Suppressor macrophage treated with lipopolysaccharide for 1 hour (primary cell): Measurements from ENCODE around the gene LMTK3.
"Not testable (repeated sequence)": the region's sequence is repeated elsewhere in the genome, so short reads cannot be mapped to it uniquely, and the experiment has no call there.

Experiments used
- DNase-seq, 3 donors: peaks; one replicate each; pipeline ENCODE4 v3.0.0-alpha.2; 2020 to 2022

Gene LMTK3

DNA sequence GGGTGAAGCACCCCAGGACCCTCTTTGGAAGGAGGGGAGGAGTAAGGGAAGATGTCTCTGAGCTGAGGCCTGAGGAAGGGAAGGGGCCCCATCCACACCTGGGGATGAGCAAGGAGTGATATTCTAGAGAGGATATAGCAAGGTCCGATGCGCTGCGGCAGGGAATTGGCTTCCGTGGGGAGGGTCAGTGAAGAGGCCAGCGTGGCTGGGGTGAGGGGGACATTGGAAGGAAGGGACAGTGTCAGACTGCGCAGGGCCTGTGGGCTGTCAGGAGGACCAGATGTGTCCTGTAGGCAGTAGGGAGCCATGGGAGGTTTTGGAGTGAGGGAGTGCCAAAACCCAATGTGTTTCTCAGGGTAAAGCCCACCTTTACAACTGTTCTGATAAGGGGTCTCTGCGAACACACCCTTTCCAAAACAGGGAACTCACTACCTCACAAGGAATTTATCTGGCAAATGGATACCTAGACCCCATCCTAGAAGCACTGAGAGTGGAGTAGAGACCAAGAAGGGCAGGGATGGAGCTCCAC lies 3.7 kb downstream of the LMTK3 start:
- DNase-seq = no peak

DNA sequence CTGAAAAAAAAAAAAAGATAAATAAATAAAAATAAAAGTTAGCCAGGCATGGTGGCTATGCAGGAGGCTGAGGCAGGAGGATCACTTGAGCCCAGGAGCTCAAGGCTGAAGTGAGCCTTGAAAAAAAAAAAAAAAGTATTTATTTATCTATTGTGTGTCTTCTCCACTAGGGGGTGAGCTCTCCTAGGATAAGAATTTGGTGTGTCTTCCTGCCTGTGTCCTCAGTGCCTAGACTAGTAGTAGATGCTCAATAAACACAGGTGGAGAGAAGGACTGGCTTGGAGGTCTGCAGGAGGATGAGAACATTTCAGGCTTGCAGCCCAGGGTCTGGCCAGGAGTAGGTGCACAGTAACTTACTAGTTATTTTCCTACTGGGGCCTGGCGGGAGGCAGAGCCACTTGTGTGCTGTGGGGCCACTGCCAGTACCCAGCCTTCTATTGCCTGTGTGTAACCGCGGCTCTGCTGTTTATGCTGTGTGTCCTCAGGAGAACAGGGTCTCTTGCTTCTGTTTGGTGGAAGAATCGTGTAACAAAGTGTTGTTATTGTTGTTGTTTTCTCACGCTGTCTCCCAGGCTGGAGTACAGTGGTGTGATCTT lies 5.4 kb downstream of the LMTK3 start:
- peak; percentile 60 to 77 (median 74) for DNase-seq

DNA sequence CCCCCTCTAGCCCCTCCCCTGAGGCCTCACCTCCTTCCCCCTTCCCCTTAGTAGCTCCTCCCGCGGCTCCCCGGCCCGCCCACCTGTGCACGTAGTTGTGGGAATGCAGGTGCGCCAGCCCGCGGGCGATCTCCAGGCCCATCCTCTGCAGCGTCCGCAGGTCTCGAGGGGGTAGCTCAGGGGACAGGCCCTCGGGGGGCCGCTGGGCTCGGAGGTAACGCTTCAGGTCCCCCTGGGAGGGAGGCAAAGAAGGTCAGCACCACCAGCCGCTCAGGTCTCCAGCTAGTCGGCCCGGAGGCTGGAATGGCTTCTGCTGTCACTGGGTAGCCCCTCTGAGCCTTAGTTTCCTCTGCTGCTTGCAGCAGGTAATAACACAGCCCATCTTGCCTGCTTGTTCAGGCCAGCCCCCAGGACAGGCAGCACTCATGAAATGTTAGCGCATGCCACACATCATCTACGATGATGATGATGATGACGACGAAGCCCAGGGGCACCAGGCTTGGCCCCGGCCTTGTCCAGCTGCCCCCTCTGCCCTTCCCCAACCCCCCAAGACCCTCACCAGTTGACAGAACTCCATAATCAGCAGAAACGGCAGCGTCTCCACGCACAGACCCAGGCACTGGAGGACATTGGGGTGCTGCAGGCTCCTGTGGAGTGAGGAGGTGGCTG lies 9.2 kb downstream of the LMTK3 start:
- DNase-seq = no peak

- peak; percentile 55 to 86 (median 59) for DNase-seq
These were observed 9.9 kb downstream of the LMTK3 start for GRCh38 chr19:48501494-48502349.

DNA sequence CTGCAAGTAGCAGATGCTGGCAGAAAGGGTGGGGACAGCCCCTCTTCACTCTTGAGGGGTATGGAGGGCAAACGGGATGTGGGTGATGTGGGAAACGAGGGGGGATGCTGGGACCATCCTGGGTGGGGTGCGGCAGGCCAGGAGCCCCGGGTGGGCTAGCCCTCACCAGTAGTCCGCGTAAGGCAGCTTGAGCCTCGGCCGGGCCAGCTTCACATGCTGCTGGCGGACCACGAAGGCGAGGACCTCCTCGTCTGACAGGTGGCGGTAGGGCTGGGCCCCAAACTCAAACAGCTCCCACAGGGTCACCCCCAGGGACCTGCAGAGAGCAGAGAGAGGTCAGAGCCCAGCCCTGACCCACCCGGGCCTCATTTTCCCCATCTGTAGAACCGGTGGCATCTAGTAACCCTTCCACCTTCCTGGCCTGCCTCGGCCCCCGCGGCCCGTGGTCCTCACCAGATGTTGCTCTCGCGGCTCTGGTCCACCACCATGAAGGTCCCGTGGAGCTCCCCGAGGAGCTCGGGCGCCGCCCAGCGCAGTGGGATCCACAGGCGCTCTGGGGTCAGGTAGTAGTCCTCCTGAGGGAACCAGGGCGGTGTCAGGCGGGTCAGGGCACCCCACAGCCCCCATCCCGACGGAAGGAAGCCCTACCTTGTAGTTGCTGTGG lies 10.7 kb downstream of the LMTK3 start:
- DNase-seq = no peak

DNA sequence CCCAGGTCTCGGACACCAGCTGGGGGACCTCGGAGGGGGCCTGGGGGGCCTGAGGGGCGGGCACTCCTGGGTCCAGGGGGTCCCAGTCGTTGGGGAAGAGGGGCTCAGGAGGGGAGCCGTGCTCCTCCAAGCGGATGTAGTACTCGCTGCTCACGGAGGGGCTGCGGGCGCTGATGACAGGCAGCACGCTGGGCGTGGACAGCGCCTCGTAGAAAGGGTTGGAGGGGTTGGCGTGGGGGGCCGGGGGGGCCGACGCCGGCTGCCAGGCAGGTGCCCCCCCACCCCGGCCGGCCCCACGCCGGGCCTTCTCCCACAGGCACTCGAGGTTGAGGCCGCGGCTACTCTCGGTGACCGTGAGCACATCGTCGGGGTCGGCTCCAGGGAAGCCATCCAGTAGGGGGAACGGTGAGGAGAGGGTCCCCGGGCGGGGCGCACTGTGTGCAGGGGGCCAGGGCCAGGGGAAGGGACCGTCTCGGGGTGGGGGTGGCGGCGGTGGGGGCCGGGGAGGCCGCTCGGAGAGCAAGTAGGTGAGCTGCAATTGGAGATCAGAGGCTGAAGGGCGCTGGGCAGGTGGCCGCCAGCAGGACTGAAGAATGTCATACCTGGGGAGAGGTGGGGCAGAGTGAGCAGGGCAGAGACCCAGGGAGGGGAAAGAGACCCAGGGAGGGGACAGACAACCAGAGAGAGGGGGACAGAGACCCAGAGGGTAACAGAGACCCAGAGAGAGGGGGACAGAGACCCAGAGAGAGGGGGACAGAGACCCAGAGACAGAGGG lies 12.1 kb downstream of the LMTK3 start:
- no peak for DNase-seq

GRCh38 chr19:48498595-48499311 lies 12.9 kb downstream of the LMTK3 start:
- no peak for DNase-seq

- no peak for DNase-seq
These were observed 13.7 kb downstream of the LMTK3 start for GRCh38 chr19:48497728-48498594.

- no peak for DNase-seq
These were observed 14.5 kb downstream of the LMTK3 start for GRCh38 chr19:48496959-48497727.

- DNase-seq = peak; percentile 60 to 67 (median 60)
These were observed 16.2 kb downstream of the LMTK3 start for GRCh38 chr19:48495396-48495795.

GRCh38 chr19:48493718-48494401 lies 17.8 kb downstream of the LMTK3 start:
- no peak for DNase-seq

DNA sequence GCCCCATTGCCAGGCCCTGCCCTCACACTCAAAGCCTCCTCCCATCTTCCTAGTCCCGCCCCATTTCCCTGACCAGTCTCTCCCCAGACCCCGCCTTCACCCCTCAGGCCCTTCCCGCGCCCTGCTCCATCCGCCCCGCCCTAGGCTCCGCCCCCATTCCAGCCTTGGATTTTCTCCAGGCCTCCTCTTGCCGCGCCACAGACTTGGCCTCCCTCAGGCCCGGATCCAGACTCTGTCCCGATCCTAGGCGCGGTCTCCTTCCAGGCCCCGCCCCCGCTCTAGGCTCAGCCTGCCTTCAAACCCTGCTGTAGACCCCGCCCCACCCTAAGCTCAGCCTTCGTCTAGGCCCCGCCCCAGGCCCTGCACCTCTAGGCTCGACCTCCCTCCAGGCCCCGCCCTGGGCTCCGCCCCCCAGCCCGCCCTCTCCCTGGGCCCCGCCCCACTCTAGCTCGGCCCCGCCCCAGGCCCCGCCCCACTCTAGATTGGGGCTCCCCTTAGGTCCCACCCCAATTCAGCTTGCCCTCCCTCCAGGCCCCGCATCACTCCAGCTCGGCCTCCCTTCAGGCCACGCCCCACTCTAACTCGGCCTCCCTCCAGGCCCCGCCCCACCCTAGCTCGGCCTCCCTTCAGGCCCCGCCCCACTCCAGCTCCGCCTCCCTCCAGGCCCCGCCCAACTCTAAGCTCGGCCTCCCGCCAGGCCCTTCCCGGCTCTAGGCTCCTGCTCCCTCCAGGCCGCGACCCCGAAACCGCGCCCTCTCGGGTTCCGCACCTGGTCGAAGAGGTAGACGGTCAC lies 18.5 kb downstream of the LMTK3 start:
- peak; percentile 96 to 99 (median 97) for DNase-seq

DNA sequence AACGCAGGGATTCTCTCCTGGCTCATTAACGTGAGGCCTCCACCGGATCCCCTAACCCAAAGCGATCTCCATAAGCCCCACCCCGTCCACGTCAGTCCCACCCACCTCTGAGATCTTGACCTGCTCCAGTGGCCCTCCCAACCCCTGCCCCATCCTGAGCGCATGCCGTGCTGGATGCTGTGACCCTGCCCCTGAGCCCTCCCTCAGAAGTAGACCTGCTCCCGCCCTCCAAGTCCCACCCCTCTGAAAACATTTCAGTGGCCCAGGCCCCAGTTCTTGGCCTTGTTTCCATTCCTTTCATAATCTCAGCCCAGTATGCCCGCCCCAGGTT lies 19.9 kb downstream of the LMTK3 start:
- no peak for DNase-seq

GRCh38 chr19:48490981-48491792 lies 20.4 kb downstream of the LMTK3 start:
- DNase-seq = peak in 2 of 3 donors; percentile 44 to 74

- DNase-seq = peak; percentile 76 to 88 (median 82)
These were observed 21.9 kb downstream of the LMTK3 start for GRCh38 chr19:48489608-48490216.

DNA sequence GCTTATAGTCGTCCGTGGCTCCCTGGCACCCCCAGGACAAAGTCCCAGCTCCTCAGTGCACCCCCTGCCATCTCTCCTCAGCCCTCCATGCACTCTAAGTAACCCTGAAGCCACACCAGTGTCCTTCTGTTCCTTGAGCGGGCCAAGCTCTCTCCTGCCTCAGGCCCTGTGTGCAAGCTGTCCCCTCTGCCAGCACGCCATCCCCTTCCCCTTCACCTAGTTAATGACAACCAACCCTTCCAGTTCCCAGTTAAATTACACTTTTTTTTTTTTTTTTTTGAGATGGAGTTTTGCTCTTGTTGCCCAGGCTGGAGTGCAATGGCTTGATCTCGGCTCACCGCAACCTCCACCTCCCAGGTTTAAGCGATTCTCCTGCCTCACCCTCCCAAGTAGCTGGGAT lies 23.2 kb downstream of the LMTK3 start:
- not testable (repeated sequence) for DNase-seq

GRCh38 chr19:48487948-48488347 lies 23.7 kb downstream of the LMTK3 start:
- DNase-seq = peak; percentile 24 to 27 (median 25)
